WERI-Rb-1 (cell line): ENCODE data around the gene TTC34.

Source experiments
- DNase-seq: peaks from one replicate; pipeline ENCODE4 v3.0.0-alpha.2; 2020
- H3K27ac ChIP-seq: fragments of 250-450 bp; sonication (Bioruptor Pico); 2 replicates; pipeline ENCODE4 v1.5.1; 2020; ENCODE audit warnings: mild to moderate bottlenecking, moderate library complexity
- H3K27me3 ChIP-seq: fragments of 250-450 bp; sonication (Bioruptor Pico); 2 replicates; pipeline ENCODE4 v1.5.1; 2021; ENCODE audit warnings: mild to moderate bottlenecking, low read depth, moderate library complexity; ENCODE audit not compliant: insufficient read depth, severe bottlenecking
- H3K36me3 ChIP-seq: fragments of 250-450 bp; sonication (Bioruptor Pico); 2 replicates; pipeline ENCODE4 v1.5.1; 2020; ENCODE audit warnings: mild to moderate bottlenecking, moderate library complexity
- H3K4me3 ChIP-seq: 2 replicates; pipeline ENCODE4 v1.5.1; 2011; ENCODE audit warnings: low read depth, mild to moderate bottlenecking, control low read depth, low read length
- H3K9me3 ChIP-seq: fragments of 250-450 bp; sonication (Bioruptor Pico); 2 replicates; pipeline ENCODE4 v1.5.1; 2021; ENCODE audit warnings: mild to moderate bottlenecking, moderate library complexity; ENCODE audit not compliant: severe bottlenecking
- CTCF ChIP-seq: IDR thresholded peaks from 2 replicates; pipeline ENCODE4 v1.5.1; 2011; ENCODE audit warnings: low read depth, mild to moderate bottlenecking, control low read depth, inconsistent platforms, low read length

The TTC34 gene

GRCh38 chr1:2788506-2789163 lies 12.9 kb downstream of the TTC34 start:
- no peak overlapping the region for H3K4me3 ChIP-seq
- H3K27me3 ChIP-seq, result peaks cover 84% of the 10 kb centered on the region
- H3K27ac ChIP-seq, result no peak overlapping the region
- H3K9me3 ChIP-seq, result peaks cover 6% of the 10 kb centered on the region
- no peak for TF ChIP-seq CTCF
- peak; percentile 6 for DNase-seq
- H3K36me3 ChIP-seq, result no peaks in the 10 kb centered on the region

- H3K27me3 ChIP-seq, result peaks cover 87% of the 10 kb centered on the region
- peak; percentile 13 for DNase-seq
- H3K9me3 ChIP-seq, result peaks cover 10% of the 10 kb centered on the region
These were observed 14.2 kb downstream of the TTC34 start for GRCh38 chr1:2787163-2787911.

GRCh38 chr1:2786329-2787162 lies 14.9 kb downstream of the TTC34 start:
- peaks cover 88% of the 10 kb centered on the region for H3K27me3 ChIP-seq
- H3K9me3 ChIP-seq, result peaks cover 12% of the 10 kb centered on the region
- no peak overlapping the region for H3K27ac ChIP-seq
- peak; percentile 60 for DNase-seq
- TF ChIP-seq CTCF, result peak; percentile 93
- H3K4me3 ChIP-seq, result no peak overlapping the region
- no peaks in the 10 kb centered on the region for H3K36me3 ChIP-seq

More at GRCh38 chr1:2787163-2787911, 14.2 kb downstream of the TTC34 start:
- no peak overlapping the region for H3K4me3 ChIP-seq
- H3K27ac ChIP-seq, result no peak overlapping the region
- TF ChIP-seq CTCF, result peak; percentile 55
- no peaks in the 10 kb centered on the region for H3K36me3 ChIP-seq

- Histone ChIP-seq H3K36me3 (no peaks in the 10 kb centered on the region), H3K27ac (no peak overlapping the region), H3K4me3 (no peak overlapping the region), H3K27me3 (peaks cover 90% of the 10 kb centered on the region), H3K9me3 (peaks cover 19% of the 10 kb centered on the region)
- DNase-seq, result peak; percentile 4
- TF ChIP-seq CTCF, result no peak
These were observed 15.7 kb downstream of the TTC34 start for GRCh38 chr1:2785631-2786328.

- no peak for DNase-seq
- Histone ChIP-seq H3K27me3 (peaks cover 90% of the 10 kb centered on the region), H3K9me3 (peaks cover 19% of the 10 kb centered on the region), H3K4me3 (no peak overlapping the region), H3K36me3 (no peaks in the 10 kb centered on the region), H3K27ac (no peak overlapping the region)
- TF ChIP-seq CTCF, result no peak
These were observed 16.5 kb downstream of the TTC34 start for GRCh38 chr1:2784854-2785630.
